GM19099 (cell line): ENCODE results near the gene ATP8A2.

Source experiments
- POLR2A ChIP-seq: IDR thresholded peaks from 3 replicates; pipeline ENCODE4 v1.6.1; 2011; ENCODE audit warnings: low read depth; ENCODE audit not compliant: insufficient read length; ENCODE audit errors: extremely low read depth

ATP8A2 gene

GRCh38 chr13:25731037-25731436 is 359.3 kb downstream of the ATP8A2 start:
- no peak for TF ChIP-seq POLR2A

DNA sequence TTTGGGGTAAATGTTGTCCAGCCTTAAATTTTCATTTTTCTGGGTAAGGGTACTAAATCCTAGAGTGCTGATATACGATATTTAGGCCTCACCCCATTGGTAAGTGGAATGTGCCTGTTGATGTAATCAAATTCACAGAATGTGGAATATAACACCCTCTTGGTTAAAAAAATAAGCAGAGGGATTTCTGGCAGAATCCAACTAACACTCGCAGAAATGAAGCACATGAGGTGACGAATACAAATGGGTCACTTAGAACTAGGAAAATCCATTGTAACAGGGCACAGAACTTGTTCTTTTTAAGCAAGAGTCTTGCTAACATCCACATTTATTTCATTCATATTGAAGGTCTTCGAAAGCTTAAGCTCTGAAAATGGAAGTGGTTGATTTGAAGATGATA is 359.8 kb downstream of the ATP8A2 start:
- TF ChIP-seq POLR2A: no peak

DNA sequence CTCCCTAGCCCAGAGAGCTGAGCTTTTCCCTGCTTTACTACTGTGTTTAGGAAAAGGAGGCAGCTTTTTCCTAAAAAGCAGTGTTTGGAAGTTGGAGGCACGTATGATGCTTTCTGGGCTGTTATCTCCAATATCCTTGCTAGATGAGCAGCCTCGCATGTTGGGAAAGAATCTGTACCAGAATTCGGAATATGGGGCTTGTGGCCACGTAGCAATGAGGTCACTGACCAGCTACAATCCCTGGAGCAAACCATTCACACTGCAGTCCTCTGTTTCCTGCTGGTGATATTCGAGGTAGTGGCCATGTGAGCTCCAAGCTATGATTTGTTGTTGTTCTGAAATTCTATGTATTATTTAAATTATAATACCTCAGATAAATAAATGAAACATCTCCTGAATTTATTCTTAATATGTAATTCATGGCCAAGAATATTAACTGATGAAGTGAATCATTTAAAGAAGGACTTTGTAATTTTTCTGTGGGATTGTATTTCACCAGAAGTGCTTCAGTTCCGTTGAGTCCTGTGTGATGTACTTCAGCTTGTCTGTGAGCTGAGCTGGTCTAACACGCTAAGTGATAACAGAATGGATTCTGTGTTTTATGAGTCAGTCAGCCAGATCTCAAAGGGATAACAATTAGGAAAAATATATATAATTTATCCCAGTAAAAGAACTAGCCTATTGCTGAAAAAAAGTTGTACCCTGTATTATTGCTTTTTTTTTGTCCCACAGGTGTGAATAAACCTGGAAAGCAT is 360.5 kb downstream of the ATP8A2 start:
- no peak for TF ChIP-seq POLR2A

- TF ChIP-seq POLR2A: no peak
These were observed 361.3 kb downstream of the ATP8A2 start for GRCh38 chr13:25733001-25733491.

DNA sequence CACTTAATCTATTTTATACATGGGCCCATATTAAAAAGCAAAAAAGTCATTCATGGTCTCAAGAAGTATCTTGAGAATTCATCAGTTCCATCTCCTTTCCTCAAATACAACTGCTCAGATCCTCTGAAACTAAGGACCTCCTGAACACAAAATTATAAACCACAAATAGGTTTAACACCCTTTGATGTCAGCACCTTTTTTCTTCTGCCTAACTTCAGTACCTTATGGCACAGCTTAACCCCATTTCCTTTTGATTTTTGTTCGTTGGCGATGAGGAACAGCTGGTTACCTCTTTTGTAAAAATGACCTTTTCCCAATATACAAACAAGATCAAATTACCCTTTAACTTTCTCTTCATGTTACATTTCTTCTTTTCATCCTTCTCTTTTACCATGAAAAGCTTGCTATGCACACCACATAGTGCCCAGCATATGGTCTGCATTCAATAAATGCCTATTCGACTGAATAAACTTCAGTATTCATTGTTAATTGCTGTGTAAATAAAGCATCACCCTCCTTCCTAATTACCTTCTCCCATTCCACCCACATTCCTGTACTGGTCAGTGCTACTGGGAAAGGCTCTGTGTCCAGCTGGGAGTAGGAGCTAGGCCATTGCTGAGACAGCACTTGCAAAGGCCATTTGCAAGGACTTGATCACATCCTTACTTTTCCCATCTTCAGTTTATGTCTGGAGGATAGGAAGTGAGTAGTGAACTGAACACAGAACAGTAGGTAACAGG is 362.1 kb downstream of the ATP8A2 start:
- TF ChIP-seq POLR2A: no peak

- TF ChIP-seq POLR2A: no peak
These were observed 366.8 kb downstream of the ATP8A2 start for GRCh38 chr13:25738342-25739196.

DNA sequence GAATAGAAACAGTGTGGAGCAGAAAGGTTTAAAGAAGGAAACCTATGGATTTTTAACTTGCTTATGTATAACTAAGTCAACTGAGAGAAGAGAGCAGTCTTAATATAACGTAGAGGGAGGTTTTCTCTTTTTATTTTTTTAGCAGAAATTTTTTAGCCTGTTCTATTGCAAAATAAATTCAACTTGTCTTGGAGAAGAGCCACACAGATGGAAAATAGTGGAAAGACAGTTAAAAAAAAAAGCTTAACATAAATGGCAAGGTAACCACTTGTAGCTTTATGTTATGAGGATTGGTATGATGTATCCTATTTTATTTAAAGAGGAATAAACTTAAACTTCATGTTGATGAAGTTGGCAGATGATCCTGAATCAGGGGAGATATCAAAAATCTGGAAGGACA is 367.6 kb downstream of the ATP8A2 start:
- no peak for TF ChIP-seq POLR2A

- TF ChIP-seq POLR2A: no peak
These were observed 370.0 kb downstream of the ATP8A2 start for GRCh38 chr13:25741796-25742195.

DNA sequence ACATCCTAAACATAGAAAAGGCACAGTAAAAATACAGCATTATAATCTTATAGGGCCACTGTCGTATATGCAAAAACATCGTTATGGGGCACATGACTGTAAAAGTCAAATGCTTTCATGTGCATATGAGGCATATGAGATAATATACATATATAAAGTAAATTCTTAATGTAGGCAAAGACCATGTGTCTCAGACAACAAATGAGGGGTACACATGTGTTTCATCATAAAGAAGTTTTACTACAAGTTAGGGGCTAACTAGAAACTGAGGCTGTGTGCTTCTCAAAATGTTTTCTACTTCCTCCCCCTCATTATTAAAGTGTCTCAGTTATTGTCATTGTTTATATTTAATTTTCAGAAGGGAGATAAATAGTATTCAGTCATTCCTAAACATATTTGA is 370.4 kb downstream of the ATP8A2 start:
- no peak for TF ChIP-seq POLR2A

DNA sequence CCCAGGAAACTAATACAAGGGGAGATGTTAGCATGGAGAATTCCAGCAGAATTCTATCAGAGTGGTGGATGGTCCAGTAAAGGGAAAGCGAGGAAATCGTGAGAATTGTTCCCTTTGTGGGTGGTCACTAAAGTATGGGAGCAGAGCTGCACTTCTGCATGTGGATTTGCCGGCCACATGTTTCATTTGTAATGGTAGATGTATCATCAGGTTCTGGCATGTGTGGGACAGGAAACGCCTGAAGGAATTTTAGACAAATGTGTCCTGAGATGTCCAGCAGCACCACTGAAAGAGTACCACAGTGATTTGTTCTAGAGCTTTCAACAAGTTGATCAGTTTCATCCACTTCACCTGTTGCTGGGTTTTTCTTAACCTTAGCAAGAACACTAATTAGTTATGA is 371.6 kb downstream of the ATP8A2 start:
- no peak for TF ChIP-seq POLR2A

GRCh38 chr13:25744178-25744577 is 372.4 kb downstream of the ATP8A2 start:
- no peak for TF ChIP-seq POLR2A

DNA sequence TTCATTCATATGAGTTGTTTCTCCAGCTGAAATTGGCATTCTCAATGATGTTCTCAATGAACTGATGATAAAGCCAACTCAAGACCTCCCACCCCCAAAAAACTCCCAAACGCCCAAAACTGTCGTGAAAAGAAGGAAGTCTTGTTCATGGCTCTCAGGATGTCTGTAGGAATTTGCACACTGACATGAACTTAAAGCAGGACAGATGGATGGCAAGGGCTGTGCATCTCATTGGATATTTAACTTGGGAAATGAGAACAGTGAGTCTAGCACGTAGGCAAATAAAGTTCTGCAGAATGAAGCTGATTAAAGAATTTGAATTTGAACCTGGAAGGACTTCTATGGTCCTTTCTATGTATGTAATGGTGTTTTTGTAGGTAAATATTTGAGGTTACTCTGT is 374.4 kb downstream of the ATP8A2 start:
- TF ChIP-seq POLR2A: no peak

- no peak for TF ChIP-seq POLR2A
These were observed 381.3 kb downstream of the ATP8A2 start for GRCh38 chr13:25752957-25753551.

GRCh38 chr13:25753976-25754375 is 382.2 kb downstream of the ATP8A2 start:
- TF ChIP-seq POLR2A: no peak

DNA sequence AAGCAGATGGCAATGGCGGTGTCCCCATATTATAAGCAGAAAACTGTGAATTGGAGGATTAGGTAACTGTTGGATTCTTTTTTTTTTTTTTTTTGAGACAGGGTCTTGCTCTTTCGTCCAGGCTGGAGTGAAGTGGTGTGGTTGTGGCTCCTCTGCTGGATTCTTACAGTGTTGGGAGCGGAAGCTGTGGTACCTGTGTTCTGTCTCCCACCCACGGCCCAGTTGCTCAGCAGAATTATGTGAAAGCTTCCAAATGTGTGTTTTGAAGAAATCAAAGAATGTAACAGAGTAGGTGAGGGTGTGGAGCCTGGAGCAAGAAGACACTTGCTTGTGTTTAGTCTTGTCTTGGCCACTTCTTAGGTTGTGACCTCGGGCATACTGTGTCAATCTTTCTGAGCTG is 384.5 kb downstream of the ATP8A2 start:
- TF ChIP-seq POLR2A: no peak

DNA sequence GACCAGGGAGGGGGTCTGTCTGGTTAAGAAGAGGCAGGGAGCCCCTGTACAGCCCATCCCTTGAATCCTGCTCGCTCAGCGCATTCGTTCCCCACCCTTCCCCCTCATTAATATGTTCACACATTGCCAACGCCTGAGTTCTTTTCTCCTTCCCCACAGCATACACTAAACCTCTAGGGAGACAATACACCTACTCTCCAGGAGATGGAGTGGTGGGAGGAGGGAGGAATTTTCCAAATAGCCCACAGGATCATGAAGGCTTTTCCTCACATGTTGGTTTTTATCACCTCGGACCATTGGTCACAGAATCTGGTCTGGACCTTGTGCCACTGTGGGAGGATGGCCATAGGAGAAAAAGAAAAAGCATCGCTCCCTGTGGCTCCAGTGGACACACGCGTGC is 385.1 kb downstream of the ATP8A2 start:
- TF ChIP-seq POLR2A: no peak

DNA sequence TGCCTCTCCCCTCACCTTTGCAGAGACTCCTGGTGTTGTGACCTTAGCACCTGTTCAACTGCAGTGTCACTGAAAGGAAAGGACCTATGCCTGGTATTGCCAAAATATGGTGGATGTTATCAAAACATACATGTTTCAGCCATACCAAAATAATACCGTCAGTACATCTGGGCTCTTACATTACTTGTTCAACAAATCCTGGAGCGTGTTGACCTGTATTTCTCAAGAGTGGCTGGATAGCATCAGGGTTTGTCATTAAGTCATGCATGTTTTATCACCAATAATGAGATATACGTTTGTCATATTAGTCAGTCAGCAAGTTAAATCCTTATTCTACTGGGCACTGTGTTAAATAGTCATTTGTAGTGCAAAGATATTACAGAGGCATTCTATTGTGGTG is 389.3 kb downstream of the ATP8A2 start:
- no peak for TF ChIP-seq POLR2A
